K562 (cell line): ENCODE results near the gene ACP4. TPM values are rescaled to one million over a fixed set of nuclear protein-coding genes. Genes with fewer than 3 reads are reported as not detected.
A peak's percentile ranks its signal among the peaks of the same experiment; 100 is the strongest.

Experiments used
- ATAC-seq: fragments of 200-7000 bp; cut with Tn5 transposase; 3 replicates; pipeline ENCODE4 v1.9.1; 2020; ENCODE audit warnings: moderate library complexity
- BruUV-seq: library from RNA; stranded (reverse); fragments of 400-500 nt; replicated peaks from 2 replicates; lab custom pipeline; 2021; lab: Mats Ljungman, UMichigan
- CTCF ChIA-PET: fragments of 300-600 bp; formaldehyde crosslinking; extraction: SDS; loops from one replicate; lab custom pipeline; 2021; ENCODE audit warnings: low intra/inter-chr PET ratio; lab: Yijun Ruan, JAX
- POLR2A ChIA-PET: fragments of 300-600, 350-650 bp; sonication (Branson Sonifier 250); formaldehyde crosslinking; extraction: SDS; loops from one replicate; lab custom pipeline; 2021; ENCODE audit warnings: antibody characterized with exemption, inconsistent platforms; lab: Yijun Ruan, JAX
- DNase-seq, 4 experiments: peaks; one replicate each; pipeline versions ENCODE4 v3.0.0 to v3.0.0-alpha.2; 2011 to 2018; ENCODE audit warnings: low spot score in 3 of 4, mixed read lengths in 3 of 4; ENCODE audit errors: extremely low read depth in 1 of 4
- FAIRE-seq: peaks from 2 replicates; lab custom pipeline; 2011; peaks lifted over from hg19 to GRCh38; lab: Jason Lieb, UNC
- H2AFZ ChIP-seq: 2 replicates; pipeline ENCODE4 v1.6.0; 2011; ENCODE audit warnings: low read depth, low read length, control low read depth, inconsistent platforms
- H3K27ac ChIP-seq: fragments of 200-600 bp; 3 replicates; pipeline ENCODE4 v1.8.0; 2011; ENCODE audit warnings: low read depth, mild to moderate bottlenecking, control low read depth, inconsistent platforms, low read length, moderate library complexity, mixed read lengths; ENCODE audit errors: extremely low read depth
- H3K27me3 ChIP-seq, 2 experiments: fragments of 300-600 bp in 1 of 2; 2 replicates in 1 of 2; 3 replicates in 1 of 2; pipeline versions ENCODE4 v1.6.0 to v1.8.0; 2011; ENCODE audit warnings: inconsistent platforms in 2 of 2, low read length in 2 of 2, mild to moderate bottlenecking in 1 of 2, mixed read lengths in 1 of 2, moderate library complexity in 1 of 2; ENCODE audit not compliant: control insufficient read depth in 2 of 2, insufficient read depth in 2 of 2
- H3K36me3 ChIP-seq: fragments of 300-600 bp; 3 replicates; pipeline ENCODE4 v1.8.0; 2011; ENCODE audit warnings: mild to moderate bottlenecking, low read length, inconsistent platforms; ENCODE audit not compliant: control insufficient read depth, insufficient read depth
- H3K4me1 ChIP-seq, 2 experiments: fragments of 200-600 bp in 1 of 2; replicated peaks in 1 of 2; 2 replicates in 1 of 2; 3 replicates in 1 of 2; pipeline versions ENCODE4 v1.5.1 to v1.8.0; 2011; ENCODE audit warnings: inconsistent platforms in 2 of 2, low read length in 2 of 2, mild to moderate bottlenecking in 1 of 2, mixed read lengths in 1 of 2, moderate library complexity in 1 of 2; ENCODE audit not compliant: control insufficient read depth in 2 of 2, insufficient read depth in 2 of 2
- H3K4me2 ChIP-seq: 2 replicates; pipeline ENCODE4 v1.6.1; 2011; ENCODE audit warnings: low read length, control low read depth, inconsistent platforms, mixed read lengths; ENCODE audit not compliant: insufficient read depth
- H3K4me3 ChIP-seq: fragments of 200-600 bp; sonication (generic), shearing (Covaris generic); 2 replicates; pipeline ENCODE4 v1.5.1; 2016; ENCODE audit warnings: control low read depth, inconsistent platforms
- H3K79me2 ChIP-seq: fragments of 200-600 bp; 3 replicates; pipeline ENCODE4 v1.8.0; 2011; ENCODE audit warnings: low read length, inconsistent platforms; ENCODE audit not compliant: control insufficient read depth, insufficient read depth
- H3K9ac ChIP-seq, 2 experiments: 2 replicates each; pipeline versions ENCODE4 v1.6.0 to v1.6.1; 2011; ENCODE audit warnings: low read depth in 2 of 2, low read length in 2 of 2, control low read depth in 1 of 2, inconsistent platforms in 1 of 2, mild to moderate bottlenecking in 1 of 2, mixed read lengths in 1 of 2; ENCODE audit not compliant: insufficient read depth in 1 of 2
- H3K9me1 ChIP-seq: one replicate; pipeline ENCODE4 v1.6.0; 2011; ENCODE audit warnings: inconsistent platforms, mild to moderate bottlenecking, low read length, moderate library complexity; ENCODE audit not compliant: control insufficient read depth, insufficient read depth
- H3K9me3 ChIP-seq: replicated peaks from 2 replicates; pipeline ENCODE4 v1.5.1; 2011; ENCODE audit warnings: low read depth, low read length, inconsistent platforms; ENCODE audit not compliant: control insufficient read depth, insufficient read depth
- H4K20me1 ChIP-seq: replicated peaks from 2 replicates; pipeline ENCODE4 v1.6.1; 2011; ENCODE audit warnings: low read length, inconsistent platforms, mixed read lengths; ENCODE audit not compliant: control insufficient read depth, insufficient read depth
- ARID2 ChIP-seq: fragments of 450-650 bp; IDR thresholded peaks from 2 replicates; pipeline ENCODE4 v1.6.1; 2017; ENCODE audit warnings: antibody characterized with exemption, mild to moderate bottlenecking
- CBX5 ChIP-seq: IDR thresholded peaks from 2 replicates; pipeline ENCODE4 v1.6.1; 2014; ENCODE audit warnings: low read depth, borderline replicate concordance
- CEBPB ChIP-seq: fragments of 450-650 bp; IDR thresholded peaks from 2 replicates; pipeline ENCODE4 v1.6.1; 2016; ENCODE audit warnings: missing genetic modification characterization, missing compliant biosample characterization
- CREB3 ChIP-seq: fragments of 450-650 bp; conservative IDR thresholded peaks from 2 replicates; pipeline ENCODE4 v1.6.1; 2016; ENCODE audit warnings: missing genetic modification characterization, low read depth, mild to moderate bottlenecking, missing compliant biosample characterization, moderate library complexity
- FOXK2 ChIP-seq, 2 experiments: fragments of 450-650 bp; IDR thresholded peaks in 1 of 2; conservative IDR thresholded peaks in 1 of 2; 2 replicates each; pipeline ENCODE4 v1.6.1; 2016; ENCODE audit warnings: low read depth in 2 of 2, mild to moderate bottlenecking in 1 of 2
- LCOR ChIP-seq: sonication (generic); formaldehyde crosslinking; IDR thresholded peaks from 2 replicates; pipeline ENCODE4 v1.8.0; 2022; ENCODE audit warnings: mild to moderate bottlenecking, missing genetic modification reagents
- MECOM ChIP-seq: fragments of 250-450 bp; sonication (Bioruptor Pico); IDR thresholded peaks from 2 replicates; pipeline ENCODE4 v1.8.0; 2022; ENCODE audit warnings: inconsistent platforms
- MTA1 ChIP-seq: fragments of 450-650 bp; IDR thresholded peaks from 2 replicates; pipeline ENCODE4 v1.6.1; 2017; ENCODE audit warnings: borderline replicate concordance
- PCBP1 ChIP-seq: fragments of 200-400 bp; formaldehyde crosslinking; IDR thresholded peaks from 2 replicates; pipeline ENCODE4 v1.6.1; 2018; ENCODE audit warnings: mild to moderate bottlenecking, low read depth, low read length; ENCODE audit not compliant: poor library complexity, severe bottlenecking
- POLR2B ChIP-seq: fragments of 450-650 bp; IDR thresholded peaks from 2 replicates; pipeline ENCODE4 v1.6.1; 2018; ENCODE audit warnings: low read depth; ENCODE audit not compliant: partially characterized antibody
- RBM14 ChIP-seq: fragments of 200-400 bp; formaldehyde crosslinking; IDR thresholded peaks from 2 replicates; pipeline ENCODE4 v1.6.1; 2018; ENCODE audit warnings: low read depth, mild to moderate bottlenecking, low read length, moderate library complexity, borderline replicate concordance; ENCODE audit not compliant: insufficient read depth
- SRSF9 ChIP-seq: fragments of 200-400 bp; formaldehyde crosslinking; IDR thresholded peaks from 2 replicates; pipeline ENCODE4 v1.6.1; 2017; ENCODE audit warnings: low read depth, low read length, borderline replicate concordance
- SUPT5H ChIP-seq: fragments of 450-650 bp; IDR thresholded peaks from 2 replicates; pipeline ENCODE4 v1.6.1; 2016
- VEZF1 ChIP-seq: fragments of 200-800 bp; sonication (Bioruptor generic); IDR thresholded peaks from 2 replicates; pipeline ENCODE4 v1.6.1; 2017; ENCODE audit warnings: missing genetic modification characterization, missing compliant biosample characterization
- ZBED1 ChIP-seq: IDR thresholded peaks from 2 replicates; pipeline ENCODE4 v1.6.1; 2014
- ZBTB33 ChIP-seq: sonication (generic); formaldehyde crosslinking; IDR thresholded peaks from 2 replicates; pipeline ENCODE4 v1.8.1; 2023; ENCODE audit warnings: mild to moderate bottlenecking, missing genetic modification reagents
- ZFP91 ChIP-seq: sonication (generic); formaldehyde crosslinking; IDR thresholded peaks from 2 replicates; pipeline ENCODE4 v1.8.0; 2022; ENCODE audit warnings: mild to moderate bottlenecking, missing genetic modification reagents
- WGBS: fragments of 100-300 bp; shearing (Covaris generic); methylation state at CpG from one replicate; pipeline ENCODE4 v1.1.6; 2016; ENCODE audit warnings: low coverage, mixed read lengths; ENCODE audit not compliant: insufficient coverage; ENCODE audit errors: missing lambda C conversion rate; 5-methylcytosine and 5-hydroxymethylcytosine counted together
- in situ Hi-C: fragments of 300-500 bp; cut with MboI; formaldehyde crosslinking; loops from 4 replicates; pipeline ENCODE4 v1.15.0; 2018; ENCODE audit warnings: inconsistent platforms, mixed read lengths
- intact Hi-C: fragments of 100-400 bp; cut with micrococcal nuclease; formaldehyde crosslinking; loops from 2 replicates; pipeline ENCODE4 v1.14.2; 2022
- polyA plus RNA-seq, 8 experiments: library from polyadenylated mRNA; depleted of rRNA in 4 of 8; stranded (reverse) in 5 of 8; unstranded in 3 of 8; fragments of >200 nt; fragmentation: Nextera tagmentation in 2 of 8; fragmentation: Illumina TruSeq in 1 of 8; extraction: Ambion mirVana in 2 of 8; extraction: Trizol in 1 of 8; gene quantifications; 2 replicates each; pipeline versions ENCODE4 v1.2.1 to v1.2.3, GENCODE V29; 2011 to 2014; ENCODE audit warnings: inconsistent platforms in 1 of 8, missing spikeins in 1 of 8
- total RNA-seq, 7 experiments: library from RNA; depleted of rRNA in 6 of 7; stranded (reverse); fragments of >200 nt in 6 of 7; fragmentation: Illumina TruSeq in 2 of 7; extraction: Trizol in 2 of 7; gene quantifications; 2 replicates each; pipeline versions ENCODE4 v1.2.1 to v1.2.3, GENCODE V29; 2011 to 2021; ENCODE audit warnings: low replicate concordance in 1 of 7

Gene ACP4
- total and polyA plus RNA-seq, 9 of the 15 experiments (the other 6 are each of a cell fraction or from before 2014, with no cell fraction given), result not detected

GRCh38 chr19:50797429-50797780, 7.2 kb downstream of the ACP4 start:
- POLR2A ChIA-PET, result interaction anchor here (0.9 to 2.5 kb wide), 8 partner anchors 18 to 195 kb away, joined by 3 to 7 read pairs (median 4); no protein-coding TSS in a partner anchor
- no peak overlapping the region for H3K27ac ChIP-seq
- H3K36me3 ChIP-seq, result peaks cover 66% of the 10 kb centered on the region
- 0 out of 4 replicates have a peak overlapping the region, but pooled peaks of 1 of the 2 experiments have one; percentile 76 for H3K9ac ChIP-seq
- FAIRE-seq (no peak), DNase-seq (no peak), ATAC-seq (no peak)
- intact Hi-C loops (no loop called here), in situ Hi-C loops (no loop called here)
- H3K79me2 ChIP-seq, result peaks cover 26% of the 10 kb centered on the region
- no peak overlapping the region for H2AFZ ChIP-seq
- H3K9me3 ChIP-seq, result no peaks in the 10 kb centered on the region
- CTCF ChIA-PET, result no interaction called here
- H3K9me1 ChIP-seq, result peaks cover 20% of the 10 kb centered on the region
- H4K20me1 ChIP-seq, result peaks cover 52% of the 10 kb centered on the region
- H3K27me3 ChIP-seq, result no peaks in the 10 kb centered on the region
- 87% methylated on average over 7 of the region's 7 CpGs for WGBS
- no peak overlapping the region for H3K4me2 ChIP-seq
- no peak overlapping the region for H3K4me3 ChIP-seq
- peaks cover 14 to 66% of the 10 kb centered on the region in 2 experiments; a peak in 4 of 5 replicates for H3K4me1 ChIP-seq
- no TSS peak for BruUV-seq
- no peak for TF ChIP-seq MTA1
- peak; percentile 24; the same call in 1 of the 2 replicates for TF ChIP-seq ZBED1
- no peak for TF ChIP-seq FOXK2 (conservative IDR thresholded peaks at IDR 0.05 in 1 of 2, IDR thresholded peaks at IDR 0.05 in 1 of 2; ENCODE audit: low read depth in 2 of 2)
- TF ChIP-seq CBX5, result no peak
- no peak for TF ChIP-seq ARID2
- TF ChIP-seq CREB3 (tag), result no peak
- peak; percentile 79 for TF ChIP-seq CEBPB
- peak; percentile 44 for TF ChIP-seq SUPT5H
- no peak for TF ChIP-seq PCBP1
- peak; percentile 10 for TF ChIP-seq POLR2B
- TF ChIP-seq SRSF9, result no peak
- peak; percentile 53; the same call in 1 of the 2 replicates for TF ChIP-seq ZBTB33
- no peak for TF ChIP-seq MECOM
- TF ChIP-seq ZFP91, result no peak
- no peak for TF ChIP-seq RBM14
- no peak for TF ChIP-seq LCOR (CRISPR knock-in tag)
- no peak for TF ChIP-seq VEZF1
